Prostate gland (tissue), 2 donors: ENCODE data around the gene BEX3.
"Not testable (repeated sequence)": the region's sequence is repeated elsewhere in the genome, so short reads cannot be mapped to it uniquely, and the experiment has no call there.

Experiments
- CTCF ChIP-seq, 4 experiments: fragments of 200-600 bp in 2 of 4; fragments of 450-650 bp in 2 of 4; sonication (generic) in 2 of 4; IDR thresholded peaks; 1 replicate in 3 of 4; 2 replicates in 1 of 4; pipeline ENCODE4 v1.5.1; 2016 to 2019; ENCODE audit warnings: antibody characterized with exemption in 4 of 4, mild to moderate bottlenecking in 2 of 4, moderate library complexity in 2 of 4
- POLR2A ChIP-seq: fragments of 450-650 bp; IDR thresholded peaks from one replicate; pipeline ENCODE4 v1.6.1; 2016; ENCODE audit warnings: antibody characterized with exemption, mild to moderate bottlenecking
- POLR2AphosphoS5 ChIP-seq: sonication (generic); formaldehyde crosslinking; IDR thresholded peaks from one replicate; pipeline ENCODE4 v1.6.1; 2017; ENCODE audit warnings: antibody characterized with exemption

GRCh38 chrX:103385283-103385830, 9.0 kb downstream of the BEX3 start:
- TF ChIP-seq CTCF (IDR thresholded peaks at IDR 0.05); POLR2A: not testable (repeated sequence)
- TF ChIP-seq POLR2AphosphoS5 = peak; percentile 46
